Neuronal stem cell (in vitro differentiated cells): ENCODE data around the gene SIK2.
"Not testable (repeated sequence)": the region's sequence is repeated elsewhere in the genome, so short reads cannot be mapped to it uniquely, and the experiment has no call there.

Experiments
- DNase-seq: peaks from one replicate; pipeline ENCODE4 v3.0.0-alpha.2; 2013; ENCODE audit warnings: low spot score
- H2AFZ ChIP-seq: one replicate; pipeline ENCODE4 v1.6.1; 2013; ENCODE audit warnings: mild to moderate bottlenecking, low read length, inconsistent platforms
- H2AK5ac ChIP-seq: 2 replicates; pipeline ENCODE4 v1.6.1; 2013; ENCODE audit warnings: low read depth, mild to moderate bottlenecking, inconsistent platforms, low read length, moderate library complexity, mixed read lengths
- H2BK120ac ChIP-seq: 2 replicates; pipeline ENCODE4 v1.6.1; 2013; ENCODE audit warnings: low read depth, mild to moderate bottlenecking, inconsistent platforms, low read length, moderate library complexity, mixed read lengths
- H2BK12ac ChIP-seq: one replicate; pipeline ENCODE4 v1.6.1; 2013; ENCODE audit warnings: low read length, inconsistent platforms
- H2BK15ac ChIP-seq: 2 replicates; pipeline ENCODE4 v1.6.1; 2013; ENCODE audit warnings: mild to moderate bottlenecking, low read length, inconsistent platforms, mixed read lengths
- H2BK5ac ChIP-seq: one replicate; pipeline ENCODE4 v1.6.1; 2013; ENCODE audit warnings: inconsistent platforms, mild to moderate bottlenecking, low read length, moderate library complexity
- H3K14ac ChIP-seq: one replicate; pipeline ENCODE4 v1.6.1; 2013; ENCODE audit warnings: low read length, inconsistent platforms
- H3K18ac ChIP-seq: 2 replicates; pipeline ENCODE4 v1.6.1; 2013; ENCODE audit warnings: low read length, inconsistent platforms
- H3K23ac ChIP-seq: 2 replicates; pipeline ENCODE4 v1.6.1; 2013; ENCODE audit warnings: low read depth, mild to moderate bottlenecking, mixed read lengths, low read length, inconsistent platforms; ENCODE audit not compliant: poor library complexity
- H3K27ac ChIP-seq: replicated peaks from 3 replicates; pipeline ENCODE4 v1.5.1; 2013; ENCODE audit warnings: low read length, inconsistent platforms
- H3K27me3 ChIP-seq, 3 experiments: 2 replicates each; pipeline ENCODE4 v1.6.1; 2013; ENCODE audit warnings: low read length in 3 of 3, mild to moderate bottlenecking in 2 of 3, inconsistent platforms in 1 of 3, low read depth in 1 of 3, mixed read lengths in 1 of 3, moderate library complexity in 1 of 3; ENCODE audit not compliant: control insufficient read depth in 3 of 3, insufficient read depth in 3 of 3
- H3K36me3 ChIP-seq, 2 donors: replicated peaks in 1 of 2; 2 replicates each; pipeline ENCODE4 v1.6.1; 2013; ENCODE audit warnings: low read length in 2 of 2; ENCODE audit not compliant: control insufficient read depth in 2 of 2, insufficient read depth in 2 of 2
- H3K4ac ChIP-seq: 2 replicates; pipeline ENCODE4 v1.6.1; 2013; ENCODE audit warnings: inconsistent platforms, mild to moderate bottlenecking, low read length, moderate library complexity
- H3K4me1 ChIP-seq, 2 donors: 1 replicate in 1 of 2; 2 replicates in 1 of 2; pipeline ENCODE4 v1.6.1; 2013; ENCODE audit warnings: low read length in 2 of 2, low read depth in 1 of 2; ENCODE audit not compliant: control insufficient read depth in 2 of 2, insufficient read depth in 1 of 2
- H3K4me2 ChIP-seq: one replicate; pipeline ENCODE4 v1.6.1; 2013; ENCODE audit warnings: mild to moderate bottlenecking, low read length, inconsistent platforms; ENCODE audit not compliant: insufficient read depth, poor library complexity, severe bottlenecking
- H3K4me3 ChIP-seq, 2 donors: 2 replicates each; pipeline ENCODE4 v1.5.1; 2013; ENCODE audit warnings: low read length in 2 of 2, mild to moderate bottlenecking in 2 of 2, inconsistent platforms in 1 of 2, moderate library complexity in 1 of 2
- H3K79me1 ChIP-seq: one replicate; pipeline ENCODE4 v1.6.1; 2013; ENCODE audit warnings: low read depth, mild to moderate bottlenecking, inconsistent platforms, low read length, moderate library complexity
- H3K9ac ChIP-seq: one replicate; pipeline ENCODE4 v1.6.1; 2013; ENCODE audit warnings: mild to moderate bottlenecking, low read depth, low read length, inconsistent platforms; ENCODE audit not compliant: poor library complexity
- H3K9me3 ChIP-seq, 2 donors: replicated peaks in 1 of 2; 2 replicates each; pipeline versions ENCODE3 to v1.6.1; 2013; ENCODE audit warnings: low read length in 2 of 2, mild to moderate bottlenecking in 2 of 2, inconsistent platforms in 1 of 2, low read depth in 1 of 2, mixed read lengths in 1 of 2, moderate library complexity in 1 of 2; ENCODE audit not compliant: control insufficient read depth in 2 of 2, insufficient read depth in 1 of 2
- H4K8ac ChIP-seq: one replicate; pipeline ENCODE4 v1.6.1; 2013; ENCODE audit warnings: low read depth, mild to moderate bottlenecking, inconsistent platforms, low read length, moderate library complexity
- H4K91ac ChIP-seq: one replicate; pipeline ENCODE4 v1.6.1; 2013; ENCODE audit warnings: low read length, low read depth, mild to moderate bottlenecking, inconsistent platforms; ENCODE audit not compliant: poor library complexity
- WGBS, 2 donors: extraction: QIAGEN DNeasy Blood & Tissue Kit; methylation state at CpG; one replicate each; pipeline ENCODE4 v1.1.7; 2013; ENCODE audit warnings: missing lambda C conversion rate in 2 of 2, mixed read lengths in 1 of 2; ENCODE audit not compliant: insufficient read length in 2 of 2, insufficient replicate concordance in 1 of 2; ENCODE audit errors: extremely low coverage in 2 of 2; 5-methylcytosine and 5-hydroxymethylcytosine counted together

Gene SIK2

GRCh38 chr11:111765984-111766833 lies 164.0 kb downstream of the SIK2 start, which contains the start of gene PPP2R1B:
PPP2R1B (minus strand) TSS chr11:111766389; CDS start chr11:111766361, 28 bp downstream.
- Histone ChIP-seq H3K4me2 (peak within 1 kb of the TSS; percentile 76), H3K14ac (peak within 1 kb of the TSS; percentile 1), H3K4me3 (peak within 1 kb of the TSS; percentile 78 to 94), H2BK5ac (peak within 1 kb of the TSS; percentile 54), H3K79me1 (no peaks in the 10 kb centered on the region), H2BK12ac (no peak within 1 kb of the TSS), H2BK15ac (no peak within 1 kb of the TSS), H3K9me3 (no peaks in the 10 kb centered on the region), H2AK5ac (peak within 1 kb of the TSS; percentile 6), H3K27me3 (peaks cover 0 to 3% (median 0%) of the 10 kb centered on the region in 3 experiments), H2AFZ (peak within 1 kb of the TSS; percentile 86), H2BK120ac (no peak within 1 kb of the TSS), H3K4ac (no peak within 1 kb of the TSS), H3K18ac (peak within 1 kb of the TSS; percentile 95), H3K27ac (peak within 1 kb of the TSS; percentile 83), H4K8ac (peak within 1 kb of the TSS; percentile 88), H3K4me1 (peaks cover 12 to 17% of the 10 kb centered on the region in 2 donors), H3K23ac (peak within 1 kb of the TSS; percentile 86), H3K36me3 (peaks cover 6 to 32% of the 10 kb centered on the region in 2 donors), H3K9ac (peak within 1 kb of the TSS; percentile 94), H4K91ac (no peak within 1 kb of the TSS)
- no CpG with 5 or more reads among the region's 61 CpGs for WGBS, 2 donors
- DNase-seq, result peak; percentile 79

- no peak overlapping the region for H4K91ac ChIP-seq
- peak overlapping the region; percentile 76 for H3K4me2 ChIP-seq
- no peak overlapping the region for H4K8ac ChIP-seq
- peaks cover 4 to 27% of the 10 kb centered on the region in 2 donors for H3K36me3 ChIP-seq
- no peak overlapping the region for H3K14ac ChIP-seq
- H3K4me3 ChIP-seq, result peak overlapping the region; percentile 78
- H2BK12ac ChIP-seq, result no peak overlapping the region
- H3K23ac ChIP-seq, result no peak overlapping the region
- H2BK15ac ChIP-seq, result no peak overlapping the region
- no peak overlapping the region for H2AK5ac ChIP-seq
- H3K9me3 ChIP-seq, result no peaks in the 10 kb centered on the region
- peak overlapping the region; percentile 83 for H3K27ac ChIP-seq
- H3K79me1 ChIP-seq, result no peaks in the 10 kb centered on the region
- no peak overlapping the region for H3K4ac ChIP-seq
- peak overlapping the region; percentile 54 for H2BK5ac ChIP-seq
- no peak for DNase-seq
- H2BK120ac ChIP-seq, result no peak overlapping the region
- peaks cover 12 to 17% of the 10 kb centered on the region in 2 donors for H3K4me1 ChIP-seq
- peak overlapping the region; percentile 38 for H3K18ac ChIP-seq
- peaks cover 0 to 3% (median 0%) of the 10 kb centered on the region in 3 experiments for H3K27me3 ChIP-seq
- no peak overlapping the region for H3K9ac ChIP-seq
- WGBS, 2 donors, result no CpG with 5 or more reads among the region's 7 CpGs
- peak overlapping the region; percentile 86 for H2AFZ ChIP-seq
Observed at GRCh38 chr11:111766834-111767142, 164.5 kb downstream of the SIK2 start.

GRCh38 chr11:111770581-111771134 lies 168.4 kb downstream of the SIK2 start:
- H3K79me1 ChIP-seq, result no peaks in the 10 kb centered on the region
- no CpG with 5 or more reads among the region's 4 CpGs for WGBS, 2 donors
- no peak overlapping the region for H2AFZ ChIP-seq

GRCh38 chr11:111771205-111771604 lies 169.0 kb downstream of the SIK2 start:
- H3K79me1 ChIP-seq, H2BK12ac ChIP-seq, H3K27me3 ChIP-seq, H3K4me1 ChIP-seq, H3K4me3 ChIP-seq, H3K18ac ChIP-seq, H3K23ac ChIP-seq, H2AK5ac ChIP-seq, H2AFZ ChIP-seq, H3K27ac ChIP-seq, H3K4ac ChIP-seq, H3K4me2 ChIP-seq, H3K36me3 ChIP-seq, H2BK120ac ChIP-seq, H3K9me3 ChIP-seq, H3K14ac ChIP-seq, H3K9ac ChIP-seq, H4K8ac ChIP-seq, H2BK5ac ChIP-seq, H2BK15ac ChIP-seq, H4K91ac ChIP-seq, DNase-seq: not testable (repeated sequence)
- WGBS, 2 donors, result no CpG with 5 or more reads among the region's 5 CpGs

More at GRCh38 chr11:111770581-111771134, 168.4 kb downstream of the SIK2 start:
- Histone ChIP-seq H2BK120ac (no peak overlapping the region), H3K9me3 (no peaks in the 10 kb centered on the region), H3K9ac (no peak overlapping the region), H3K4me2 (no peak overlapping the region), H3K27me3 (no peaks in the 10 kb centered on the region), H2BK5ac (no peak overlapping the region), H4K91ac (no peak overlapping the region), H3K14ac (no peak overlapping the region), H2BK15ac (no peak overlapping the region), H3K4me3 (peak overlapping the region in 1 of 2 donors; percentile 32), H2AK5ac (no peak overlapping the region), H4K8ac (no peak overlapping the region), H3K27ac (no peak overlapping the region), H2BK12ac (no peak overlapping the region), H3K4ac (no peak overlapping the region), H3K36me3 (no peaks in the 10 kb centered on the region), H3K4me1 (peaks cover 0 to 2% of the 10 kb centered on the region in 2 donors), H3K23ac (no peak overlapping the region), H3K18ac (no peak overlapping the region)
- no peak for DNase-seq
